ENCODE results near the gene DPP10. TPM values are rescaled to one million over a fixed set of nuclear protein-coding genes. Genes with fewer than 3 reads are reported as not detected.

Gene DPP10
- total and polyA plus RNA-seq, 10 of the 15 experiments (the other 5 are each of a cell fraction or from before 2014, with no cell fraction given) = not detected

DNA sequence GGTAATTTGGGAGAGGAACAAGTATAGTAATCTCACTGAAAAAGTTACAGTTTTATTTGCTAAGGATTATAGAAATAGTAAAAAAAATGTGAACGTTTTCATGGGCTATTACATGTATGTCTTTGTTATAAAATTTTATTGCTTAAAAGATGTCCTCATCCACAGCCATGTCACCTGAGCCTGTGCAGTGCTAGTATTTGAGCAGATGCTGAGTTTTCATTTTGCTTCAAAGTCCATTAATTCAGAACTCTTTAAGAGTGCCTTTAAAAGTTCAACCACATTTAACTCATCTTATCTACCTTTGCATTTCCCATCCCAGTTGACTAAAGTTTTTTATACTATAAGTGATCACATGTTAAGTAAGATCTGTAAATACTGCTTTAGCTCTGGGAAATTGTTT is 52.6 kb downstream of the DPP10 start (continued):
- TF ChIP-seq NFYB (IDR thresholded peaks at IDR 0.05; ENCODE audit: insufficient read depth, low read depth, low read length) (no peak), HDGF (IDR thresholded peaks at IDR 0.05) (no peak), POLR2AphosphoS2 (IDR thresholded peaks at IDR 0.05; ENCODE audit: low read depth, low read length) (no peak), POLR2AphosphoS5 (IDR thresholded peaks at IDR 0.05; ENCODE audit: low read length) (no peak)

DNA sequence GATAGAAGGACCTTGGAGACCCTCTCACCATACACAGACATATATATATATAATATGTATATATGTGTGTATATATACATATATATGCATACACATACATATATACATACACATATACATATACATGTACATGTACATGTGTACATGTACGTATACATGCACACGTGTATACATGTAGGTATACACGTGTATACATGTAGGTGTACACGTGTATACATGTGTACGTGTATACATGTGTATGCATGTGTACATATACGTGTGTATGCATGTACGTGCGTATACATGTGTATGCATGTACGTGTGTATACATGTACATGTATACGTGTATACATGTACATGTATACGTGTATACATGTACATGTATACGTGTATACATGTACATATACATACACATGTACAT is 54.5 kb downstream of the DPP10 start:
- no TSS peak for BruUV-seq (replicated peaks)
- FAIRE-seq (no peak), DNase-seq (ENCODE audit: low read depth, low spot score) (no peak), ATAC-seq (no peak)
- 57% methylated on average over 10 of the region's 12 CpGs for WGBS (ENCODE audit: insufficient coverage, insufficient replicate concordance, low lambda C conversion rate, missing lambda C conversion rate)
- no peaks in the 10 kb centered on the region for H3K9me3 ChIP-seq (replicated peaks; ENCODE audit: control insufficient read depth, insufficient read depth, low read length)
- H3K27ac ChIP-seq (ENCODE audit: control insufficient read depth, insufficient read depth) = no peak overlapping the region
- H3K4me1 ChIP-seq (ENCODE audit: control insufficient read depth, insufficient read depth, low read length) = no peaks in the 10 kb centered on the region
- CTCF ChIA-PET = no interaction called here
- RAD21 ChIA-PET (ENCODE audit: unreplicated experiment) = no interaction called here
- H2AFZ ChIP-seq (ENCODE audit: control insufficient read depth, low read depth, low read length) = no peak overlapping the region
- TF ChIP-seq ASH2L (IDR thresholded peaks at IDR 0.05; ENCODE audit: borderline replicate concordance, low read depth) (no peak), SMAD5 (IDR thresholded peaks at IDR 0.05; ENCODE audit: low read depth) (no peak), SMAD1 (IDR thresholded peaks at IDR 0.05; ENCODE audit: low read depth, partially characterized antibody) (no peak), PML (IDR thresholded peaks at IDR 0.05; ENCODE audit: low read length) (no peak), POU2F2 (IDR thresholded peaks at IDR 0.05; ENCODE audit: borderline replicate concordance, low read depth, low read length) (no peak), SUZ12 (IDR thresholded peaks at IDR 0.05; ENCODE audit: unreplicated experiment) (no peak), ZNF217 (IDR thresholded peaks at IDR 0.05) (no peak)
- TF ChIP-seq, protein P1, sequence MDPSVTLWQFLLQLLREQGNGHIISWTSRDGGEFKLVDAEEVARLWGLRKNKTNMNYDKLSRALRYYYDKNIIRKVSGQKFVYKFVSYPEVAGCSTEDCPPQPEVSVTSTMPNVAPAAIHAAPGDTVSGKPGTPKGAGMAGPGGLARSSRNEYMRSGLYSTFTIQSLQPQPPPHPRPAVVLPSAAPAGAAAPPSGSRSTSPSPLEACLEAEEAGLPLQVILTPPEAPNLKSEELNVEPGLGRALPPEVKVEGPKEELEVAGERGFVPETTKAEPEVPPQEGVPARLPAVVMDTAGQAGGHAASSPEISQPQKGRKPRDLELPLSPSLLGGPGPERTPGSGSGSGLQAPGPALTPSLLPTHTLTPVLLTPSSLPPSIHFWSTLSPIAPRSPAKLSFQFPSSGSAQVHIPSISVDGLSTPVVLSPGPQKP (IDR thresholded peaks at IDR 0.05; ENCODE audit: low read depth, low read length) = no peak
- SMC1A ChIA-PET (ENCODE audit: uncharacterized antibody, unreplicated experiment) = no interaction called here
- H3K4me2 ChIP-seq (ENCODE audit: control insufficient read depth, insufficient read depth) = no peak overlapping the region
- H3K36me3 ChIP-seq (ENCODE audit: control insufficient read depth in 2 of 2, insufficient read depth in 2 of 2, low read length in 1 of 2) = no peaks in the 10 kb centered on the region
- no peak overlapping the region for H3K9ac ChIP-seq (ENCODE audit: control insufficient read depth, insufficient read depth, low read length)
- in situ Hi-C loops (cut with MboI) (no loop called here), intact Hi-C loops (cut with micrococcal nuclease; ENCODE audit: unreplicated experiment) (no loop called here)
- POLR2A ChIA-PET = no interaction called here
- H3K27me3 ChIP-seq (replicated peaks in 1 of 2; ENCODE audit: control insufficient read depth in 2 of 2, insufficient read depth in 2 of 2, low read length in 1 of 2) = no peaks in the 10 kb centered on the region
- H4K20me1 ChIP-seq (ENCODE audit: control insufficient read depth, insufficient read depth) = no peaks in the 10 kb centered on the region
- no peak overlapping the region for H3K4me3 ChIP-seq
- no peaks in the 10 kb centered on the region for H3K79me2 ChIP-seq (ENCODE audit: control insufficient read depth, insufficient read depth, low read length)

Data from GM12878 (cell line).